K562 (cell line): ENCODE results near the gene HNRNPA3. TPM values are rescaled to one million over a fixed set of nuclear protein-coding genes. Genes with fewer than 3 reads are reported as not detected.

Experiments
- ATF7 ChIP-seq: fragments of 450-650 bp; IDR thresholded peaks from 2 replicates; pipeline ENCODE4 v1.7.1; 2014; ENCODE audit warnings: mild to moderate bottlenecking, moderate library complexity
- CREBBP ChIP-seq: IDR thresholded peaks from one replicate; pipeline ENCODE4 v1.6.1; 2012; ENCODE audit warnings: low read depth, mild to moderate bottlenecking, control low read depth, inconsistent platforms, low read length
- DPF2 ChIP-seq: fragments of 450-650 bp; IDR thresholded peaks from 2 replicates; pipeline ENCODE4 v1.6.1; 2016
- EZH2 ChIP-seq: IDR thresholded peaks from 2 replicates; pipeline ENCODE4 v1.6.1; 2012; ENCODE audit warnings: low read depth, mild to moderate bottlenecking, inconsistent platforms, low read length, borderline replicate concordance
- GTF2F1 ChIP-seq: IDR thresholded peaks from 2 replicates; pipeline ENCODE4 v1.6.1; 2011; ENCODE audit warnings: low read depth, low read length, improper control_type of control experiment
- JUN ChIP-seq, 2 experiments: sonication (generic) in 1 of 2; formaldehyde crosslinking in 1 of 2; IDR thresholded peaks; 2 replicates each; pipeline versions ENCODE4 v1.6.1 to v1.8.0; 2012 to 2022; ENCODE audit warnings: borderline replicate concordance in 2 of 2, mild to moderate bottlenecking in 2 of 2, improper control_type of control experiment in 1 of 2, low read depth in 1 of 2, low read length in 1 of 2, missing genetic modification reagents in 1 of 2
- MCM2 ChIP-seq: fragments of 450-650 bp; IDR thresholded peaks from 2 replicates; pipeline ENCODE4 v1.6.1; 2017; ENCODE audit warnings: low read depth, mild to moderate bottlenecking
- MED1 ChIP-seq: sonication (generic); formaldehyde crosslinking; IDR thresholded peaks from 2 replicates; pipeline ENCODE4 v1.8.1; 2023; ENCODE audit warnings: missing genetic modification reagents, borderline replicate concordance
- MTA2 ChIP-seq: fragments of 450-650 bp; IDR thresholded peaks from 2 replicates; pipeline ENCODE4 v1.6.1; 2016; ENCODE audit warnings: low read depth
- PHF21A ChIP-seq: fragments of 450-650 bp; IDR thresholded peaks from 2 replicates; pipeline ENCODE4 v1.6.1; 2017; ENCODE audit warnings: low read depth, borderline replicate concordance
- RBBP5 ChIP-seq: fragments of 200-600 bp; sonication (generic); IDR thresholded peaks from 2 replicates; pipeline ENCODE4 v1.6.1; 2012; ENCODE audit warnings: borderline replicate concordance, mild to moderate bottlenecking, low read length, control low read depth, inconsistent platforms; ENCODE audit not compliant: insufficient read depth, poor library complexity, severe bottlenecking
- RBM17 ChIP-seq: fragments of 200-400 bp; formaldehyde crosslinking; IDR thresholded peaks from 2 replicates; pipeline ENCODE4 v1.6.1; 2017; ENCODE audit warnings: low read depth, mild to moderate bottlenecking, low read length, borderline replicate concordance
- RBM25 ChIP-seq: fragments of 200-400 bp; formaldehyde crosslinking; IDR thresholded peaks from 2 replicates; pipeline ENCODE4 v1.6.1; 2018; ENCODE audit warnings: low read length, low read depth, moderate library complexity; ENCODE audit not compliant: severe bottlenecking
- RFX5 ChIP-seq: IDR thresholded peaks from 2 replicates; pipeline ENCODE4 v1.6.1; 2011; ENCODE audit warnings: low read depth, mild to moderate bottlenecking, improper control_type of control experiment, low read length
- SMAD4 ChIP-seq: fragments of 250-450 bp; sonication (Bioruptor Pico); conservative IDR thresholded peaks from 2 replicates; pipeline ENCODE4 v1.8.0; 2021; ENCODE audit warnings: inconsistent platforms, mild to moderate bottlenecking, moderate library complexity
- ZNF445 ChIP-seq: fragments of 250-450 bp; sonication (Bioruptor Pico); IDR thresholded peaks from 2 replicates; pipeline ENCODE4 v1.4.0; 2020; ENCODE audit warnings: low read depth, mild to moderate bottlenecking, moderate library complexity
- ZNF76 ChIP-seq: fragments of 250-450 bp; sonication (Bioruptor Pico); IDR thresholded peaks from 2 replicates; pipeline ENCODE4 v1.4.0; 2020; ENCODE audit warnings: mild to moderate bottlenecking, moderate library complexity, borderline replicate concordance
- polyA plus RNA-seq, 8 experiments: library from polyadenylated mRNA; depleted of rRNA in 4 of 8; stranded (reverse) in 5 of 8; unstranded in 3 of 8; fragments of >200 nt; fragmentation: Nextera tagmentation in 2 of 8; fragmentation: Illumina TruSeq in 1 of 8; extraction: Ambion mirVana in 2 of 8; extraction: Trizol in 1 of 8; gene quantifications; 2 replicates each; pipeline versions ENCODE4 v1.2.1 to v1.2.3, GENCODE V29; 2011 to 2014; ENCODE audit warnings: inconsistent platforms in 1 of 8, missing spikeins in 1 of 8
- total RNA-seq, 7 experiments: library from RNA; depleted of rRNA in 6 of 7; stranded (reverse); fragments of >200 nt in 6 of 7; fragmentation: Illumina TruSeq in 2 of 7; extraction: Trizol in 2 of 7; gene quantifications; 2 replicates each; pipeline versions ENCODE4 v1.2.1 to v1.2.3, GENCODE V29; 2011 to 2021; ENCODE audit warnings: low replicate concordance in 1 of 7
- TF ChIP-seq, protein P1 (sequence below): fragments of 250-450 bp; sonication (Bioruptor Pico); IDR thresholded peaks from 2 replicates; pipeline ENCODE4 v1.4.0; 2020; ENCODE audit warnings: mild to moderate bottlenecking
- TF ChIP-seq, protein P2 (sequence below): fragments of 450-650 bp; IDR thresholded peaks from 2 replicates; pipeline ENCODE4 v1.6.1; 2016; ENCODE audit warnings: borderline replicate concordance
- TF ChIP-seq, protein P3 (sequence below): fragments of 200-800 bp; sonication (Bioruptor generic); IDR thresholded peaks from 2 replicates; pipeline ENCODE4 v1.6.1; 2017; ENCODE audit warnings: missing genetic modification characterization, missing compliant biosample characterization
- TF ChIP-seq, protein P4 (sequence below): sonication (generic); formaldehyde crosslinking; IDR thresholded peaks from 2 replicates; pipeline ENCODE4 v1.9.0; 2022; ENCODE audit warnings: mild to moderate bottlenecking, missing genetic modification reagents

HNRNPA3 gene
- total and polyA plus RNA-seq, 9 of the 15 experiments (the other 6 are each of a cell fraction or from before 2014, with no cell fraction given), result 72.8 to 428 (median 192) TPM

DNA sequence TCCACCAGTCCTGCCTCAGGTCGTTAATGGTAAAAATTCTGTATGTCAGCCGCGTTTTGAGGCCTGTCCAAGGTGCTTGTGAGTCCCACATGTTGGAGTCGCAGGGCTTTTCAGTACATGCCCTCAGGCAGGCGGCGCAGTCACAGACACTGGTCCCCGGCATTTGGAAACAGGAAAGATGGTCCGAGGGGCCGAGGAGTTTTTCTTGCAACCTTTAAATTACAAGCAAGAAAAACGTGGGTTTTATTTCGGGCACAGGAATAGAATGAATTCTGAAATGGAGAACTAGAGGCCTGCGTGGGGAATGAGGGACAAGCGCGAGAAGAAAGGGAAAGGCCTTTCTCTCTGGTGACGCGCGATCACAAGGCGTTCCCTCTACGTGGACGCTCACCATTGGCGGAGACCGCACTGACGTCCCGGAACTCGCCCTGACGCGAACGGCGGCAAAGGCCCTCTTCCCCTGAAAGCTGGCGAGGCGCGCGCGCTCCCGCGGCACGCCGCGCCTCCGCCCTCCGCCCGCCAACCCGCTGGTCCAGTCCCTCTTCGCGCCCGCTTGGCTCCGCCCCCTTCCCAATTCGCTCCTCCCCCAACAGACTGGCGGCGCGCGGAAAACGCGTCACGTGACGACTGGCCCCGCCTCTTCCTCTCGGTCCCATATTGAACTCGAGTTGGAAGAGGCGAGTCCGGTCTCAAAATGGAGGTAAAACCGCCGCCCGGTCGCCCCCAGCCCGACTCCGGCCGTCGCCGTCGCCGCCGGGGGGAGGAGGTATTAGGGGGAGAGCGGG is at the start of gene HNRNPA3 (continued):
- TF ChIP-seq JUN (IDR thresholded peaks at IDR 0.05; ENCODE audit: borderline replicate concordance, low read depth, low read length) (no peak; the same call in 1 of the 2 replicates), JUN (CRISPR knock-in tag; IDR thresholded peaks at IDR 0.05; ENCODE audit: borderline replicate concordance) (no peak), EZH2 (no peak), MTA2 (0 out of 2 replicates have a peak, but pooled peaks have one; percentile 34), MCM2 (no peak), PHF21A (peak; percentile 6; the same call in 1 of the 2 replicates), RBM17 (no peak), RFX5 (peak; percentile 40; the same call in 1 of the 2 replicates), ATF7 (peak; percentile 92), CREBBP (no peak), ZNF76 (CRISPR knock-in tag) (peak; percentile 79; the same call in 1 of the 2 replicates), SMAD4 (CRISPR knock-in tag) (0 out of 2 replicates have a peak, but pooled peaks have one; percentile 64), DPF2 (peak; percentile 43), RBBP5 (peak; percentile 36), MED1 (CRISPR knock-in tag) (no peak), ZNF445 (CRISPR knock-in tag) (peak; percentile 66; the same call in 1 of the 2 replicates), GTF2F1 (no peak), RBM25 (peak; percentile 59)
- TF ChIP-seq, protein P1, sequence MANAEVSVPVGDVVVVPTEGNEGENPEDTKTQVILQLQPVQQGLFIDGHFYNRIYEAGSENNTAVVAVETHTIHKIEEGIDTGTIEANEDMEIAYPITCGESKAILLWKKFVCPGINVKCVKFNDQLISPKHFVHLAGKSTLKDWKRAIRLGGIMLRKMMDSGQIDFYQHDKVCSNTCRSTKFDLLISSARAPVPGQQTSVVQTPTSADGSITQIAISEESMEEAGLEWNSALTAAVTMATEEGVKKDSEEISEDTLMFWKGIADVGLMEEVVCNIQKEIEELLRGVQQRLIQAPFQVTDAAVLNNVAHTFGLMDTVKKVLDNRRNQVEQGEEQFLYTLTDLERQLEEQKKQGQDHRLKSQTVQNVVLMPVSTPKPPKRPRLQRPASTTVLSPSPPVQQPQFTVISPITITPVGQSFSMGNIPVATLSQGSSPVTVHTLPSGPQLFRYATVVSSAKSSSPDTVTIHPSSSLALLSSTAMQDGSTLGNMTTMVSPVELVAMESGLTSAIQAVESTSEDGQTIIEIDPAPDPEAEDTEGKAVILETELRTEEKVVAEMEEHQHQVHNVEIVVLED (CRISPR knock-in tag), result peak; percentile 81
- TF ChIP-seq, protein P2, sequence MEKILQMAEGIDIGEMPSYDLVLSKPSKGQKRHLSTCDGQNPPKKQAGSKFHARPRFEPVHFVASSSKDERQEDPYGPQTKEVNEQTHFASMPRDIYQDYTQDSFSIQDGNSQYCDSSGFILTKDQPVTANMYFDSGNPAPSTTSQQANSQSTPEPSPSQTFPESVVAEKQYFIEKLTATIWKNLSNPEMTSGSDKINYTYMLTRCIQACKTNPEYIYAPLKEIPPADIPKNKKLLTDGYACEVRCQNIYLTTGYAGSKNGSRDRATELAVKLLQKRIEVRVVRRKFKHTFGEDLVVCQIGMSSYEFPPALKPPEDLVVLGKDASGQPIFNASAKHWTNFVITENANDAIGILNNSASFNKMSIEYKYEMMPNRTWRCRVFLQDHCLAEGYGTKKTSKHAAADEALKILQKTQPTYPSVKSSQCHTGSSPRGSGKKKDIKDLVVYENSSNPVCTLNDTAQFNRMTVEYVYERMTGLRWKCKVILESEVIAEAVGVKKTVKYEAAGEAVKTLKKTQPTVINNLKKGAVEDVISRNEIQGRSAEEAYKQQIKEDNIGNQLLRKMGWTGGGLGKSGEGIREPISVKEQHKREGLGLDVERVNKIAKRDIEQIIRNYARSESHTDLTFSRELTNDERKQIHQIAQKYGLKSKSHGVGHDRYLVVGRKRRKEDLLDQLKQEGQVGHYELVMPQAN, result peak; percentile 92
- TF ChIP-seq, protein P3, sequence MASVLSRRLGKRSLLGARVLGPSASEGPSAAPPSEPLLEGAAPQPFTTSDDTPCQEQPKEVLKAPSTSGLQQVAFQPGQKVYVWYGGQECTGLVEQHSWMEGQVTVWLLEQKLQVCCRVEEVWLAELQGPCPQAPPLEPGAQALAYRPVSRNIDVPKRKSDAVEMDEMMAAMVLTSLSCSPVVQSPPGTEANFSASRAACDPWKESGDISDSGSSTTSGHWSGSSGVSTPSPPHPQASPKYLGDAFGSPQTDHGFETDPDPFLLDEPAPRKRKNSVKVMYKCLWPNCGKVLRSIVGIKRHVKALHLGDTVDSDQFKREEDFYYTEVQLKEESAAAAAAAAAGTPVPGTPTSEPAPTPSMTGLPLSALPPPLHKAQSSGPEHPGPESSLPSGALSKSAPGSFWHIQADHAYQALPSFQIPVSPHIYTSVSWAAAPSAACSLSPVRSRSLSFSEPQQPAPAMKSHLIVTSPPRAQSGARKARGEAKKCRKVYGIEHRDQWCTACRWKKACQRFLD (CRISPR knock-in tag), result no peak
- TF ChIP-seq, protein P4, sequence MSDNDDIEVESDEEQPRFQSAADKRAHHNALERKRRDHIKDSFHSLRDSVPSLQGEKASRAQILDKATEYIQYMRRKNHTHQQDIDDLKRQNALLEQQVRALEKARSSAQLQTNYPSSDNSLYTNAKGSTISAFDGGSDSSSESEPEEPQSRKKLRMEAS (CRISPR knock-in tag), result peak; percentile 57; the same call in 1 of the 2 replicates
